Erythroblast (primary cell): ENCODE results near the gene MAST3.

Source experiments
- DNase-seq, 2 experiments: peaks; one replicate each; lab custom pipeline; 2025; lab: John Stamatoyannopoulos, UW
- GATA1 ChIP-seq: IDR thresholded peaks from 2 replicates; pipeline ENCODE4 v1.6.1; 2011; ENCODE audit warnings: low read depth, mild to moderate bottlenecking, control low read depth, low read length, moderate library complexity
- POLR2A ChIP-seq: IDR thresholded peaks from 2 replicates; pipeline ENCODE4 v1.6.1; 2011; ENCODE audit warnings: mild to moderate bottlenecking, low read length

The MAST3 gene

GRCh38 chr19:18097217-18097992 is at the start of gene MAST3:
TSS of gene MAST3 (plus strand) at chr19:18097778. CDS start at chr19:18097793, 15 bp downstream.
- DNase-seq, result peak; percentile 93 to 97
- no peak for TF ChIP-seq GATA1
- peak; percentile 47 for TF ChIP-seq POLR2A

DNA sequence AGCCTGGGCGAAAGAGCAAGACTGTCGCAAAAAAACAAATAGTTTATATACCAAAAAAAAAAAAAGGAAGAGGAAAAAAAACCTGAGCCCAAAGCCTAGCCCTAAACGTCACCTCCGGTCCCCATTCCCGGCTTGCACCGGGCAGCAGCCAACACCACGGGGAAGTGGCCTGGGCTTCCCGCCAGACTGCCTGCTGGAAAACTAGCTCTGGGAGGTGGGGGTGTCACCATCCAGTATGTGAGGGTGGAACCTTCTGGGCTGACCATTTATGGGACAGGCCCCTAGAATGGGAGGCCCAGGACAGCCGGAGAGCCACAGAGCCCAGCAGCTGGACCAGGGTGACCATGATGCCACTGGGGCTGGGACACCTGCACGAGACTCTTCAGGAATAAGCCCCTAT is 48.2 kb upstream of the MAST3 start:
- TF ChIP-seq GATA1 (no peak), POLR2A (no peak)
- no peak for DNase-seq

DNA sequence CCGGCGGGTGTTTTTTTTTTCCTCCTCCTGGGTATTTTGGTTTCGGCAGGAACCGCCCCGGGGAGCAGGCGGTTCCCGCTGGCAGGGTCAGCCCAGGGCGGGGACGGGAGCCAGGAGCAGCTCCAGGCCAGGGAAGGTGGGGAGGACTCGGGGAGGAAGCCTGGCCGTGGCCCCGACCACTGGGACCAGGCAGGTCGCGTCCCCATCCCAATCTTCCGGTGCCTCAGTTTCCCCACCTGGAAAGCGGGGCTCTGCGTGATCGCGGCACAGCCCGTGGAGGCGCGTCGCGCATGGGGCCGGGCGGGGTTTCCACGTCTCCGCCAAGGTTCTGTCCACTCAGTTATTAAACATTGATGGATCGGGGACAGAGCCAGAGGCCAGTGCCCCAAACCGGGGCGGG is 45.7 kb upstream of the MAST3 start:
- DNase-seq, result no peak
- TF ChIP-seq POLR2A, result no peak
- TF ChIP-seq GATA1, result no peak

- no peak for DNase-seq
- TF ChIP-seq GATA1 (no peak), POLR2A (no peak)
Observed at GRCh38 chr19:18053576-18054219, 43.9 kb upstream of the MAST3 start.

DNA sequence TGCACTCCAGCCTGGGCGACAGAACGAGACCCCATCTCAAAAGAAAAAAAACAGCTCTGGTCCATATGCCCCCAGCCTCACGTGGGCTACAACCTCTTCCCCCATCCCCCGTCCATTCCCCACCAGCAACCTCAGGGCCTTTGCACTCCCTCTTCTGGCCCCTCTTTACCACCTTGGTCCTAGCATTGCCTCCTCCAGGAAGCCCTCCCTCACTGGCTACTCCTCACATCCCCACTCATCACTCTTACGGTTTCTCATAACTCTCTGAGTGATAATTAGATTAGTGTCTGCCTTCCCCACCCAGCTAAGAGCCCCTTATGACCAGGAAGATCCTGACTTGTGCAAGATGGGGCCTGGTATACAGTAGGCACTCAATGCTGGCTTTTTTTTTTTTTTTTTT is 41.6 kb upstream of the MAST3 start:
- no peak for DNase-seq
- TF ChIP-seq POLR2A (no peak), GATA1 (no peak)

DNA sequence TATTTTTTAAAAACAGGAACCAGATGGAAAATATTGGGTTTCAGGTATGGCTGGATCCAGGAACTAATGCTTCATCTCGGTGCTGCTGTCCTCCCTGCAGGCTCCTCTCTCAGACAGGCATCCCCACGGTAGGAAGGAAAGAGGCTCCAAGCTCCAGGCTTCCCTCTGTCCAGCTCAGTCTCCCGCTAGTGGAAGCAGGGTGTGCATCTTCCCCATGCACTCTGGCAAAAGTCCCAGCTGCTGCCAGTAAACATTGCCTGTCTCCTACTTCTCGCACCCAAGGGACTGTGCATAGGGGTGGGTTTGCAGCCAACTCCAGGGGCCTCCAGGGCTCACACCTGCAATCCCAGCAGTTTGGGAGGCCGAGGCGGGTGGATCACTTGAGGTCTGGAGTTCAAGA is 40.0 kb upstream of the MAST3 start:
- no peak for TF ChIP-seq POLR2A
- no peak for TF ChIP-seq GATA1
- DNase-seq, result no peak

GRCh38 chr19:18058208-18059009 is 39.2 kb upstream of the MAST3 start:
- TF ChIP-seq GATA1, result no peak
- no peak for TF ChIP-seq POLR2A
- DNase-seq, result peak; percentile 79 to 88

- TF ChIP-seq POLR2A, result no peak
- no peak for TF ChIP-seq GATA1
- DNase-seq, result no peak
Observed at GRCh38 chr19:18059297-18059696, 38.3 kb upstream of the MAST3 start.

DNA sequence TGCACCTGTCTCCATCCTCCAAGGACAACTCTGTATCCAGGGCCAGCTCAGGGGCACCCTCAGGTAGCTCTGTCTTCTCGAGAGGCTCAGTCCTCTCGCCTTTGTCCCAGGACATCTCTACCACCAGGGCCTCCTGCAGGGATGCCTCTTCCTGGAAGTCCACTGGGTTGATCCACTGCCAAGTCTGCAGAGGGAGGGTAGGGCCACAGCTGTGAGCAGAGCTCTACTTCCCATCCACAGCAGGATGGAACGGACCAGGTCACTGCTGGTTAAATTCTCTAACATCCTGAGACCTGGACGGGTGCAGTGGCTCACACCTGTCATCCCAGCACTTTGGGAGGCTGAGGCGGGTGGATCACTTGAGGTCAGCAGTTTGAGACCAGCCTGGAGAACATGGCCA is 37.7 kb upstream of the MAST3 start:
- DNase-seq, result no peak
- no peak for TF ChIP-seq GATA1
- no peak for TF ChIP-seq POLR2A

- no peak for TF ChIP-seq GATA1
- no peak for TF ChIP-seq POLR2A
- no peak for DNase-seq
Observed at GRCh38 chr19:18060472-18060871, 37.1 kb upstream of the MAST3 start.

DNA sequence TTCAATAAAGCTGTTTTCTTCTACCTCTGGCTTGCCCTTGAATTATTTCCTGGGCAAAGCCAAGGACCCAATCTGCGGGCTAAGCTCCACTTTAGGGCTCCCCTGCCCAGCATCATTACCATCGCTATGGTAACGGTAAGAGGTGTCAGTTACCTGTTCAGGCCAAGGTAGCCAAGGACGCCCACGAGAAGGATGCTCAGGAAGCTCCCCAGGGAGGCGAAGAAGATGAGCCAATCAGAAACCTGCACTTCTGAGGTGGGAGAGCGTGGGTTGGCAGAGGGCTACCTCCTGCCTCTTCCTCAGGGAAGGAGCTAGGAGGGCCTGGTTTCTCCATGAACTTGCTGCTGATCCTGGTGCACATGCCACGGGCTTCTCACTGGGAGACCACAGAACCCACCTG is 35.5 kb upstream of the MAST3 start:
- TF ChIP-seq GATA1 (no peak), POLR2A (no peak)
- DNase-seq, result no peak

GRCh38 chr19:18063463-18063862 is 34.1 kb upstream of the MAST3 start:
- TF ChIP-seq GATA1 (no peak), POLR2A (no peak)
- peak in 1 of 2 experiments; percentile 77 for DNase-seq

DNA sequence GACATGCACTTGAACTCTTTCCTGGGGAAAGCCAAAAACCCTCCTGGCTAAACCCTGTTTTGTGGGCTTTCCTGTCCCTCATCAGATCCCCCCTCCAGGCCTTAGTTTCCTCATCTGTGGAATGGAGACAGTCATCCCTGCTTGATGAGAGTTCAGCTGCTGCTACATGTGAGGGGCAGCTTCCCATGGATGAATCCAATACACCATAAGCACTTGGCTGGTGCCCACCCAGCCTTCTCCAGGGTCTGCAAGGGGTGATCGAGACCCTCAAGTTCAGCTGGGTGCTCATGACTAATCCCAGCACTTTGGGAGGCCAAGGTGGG is 32.4 kb upstream of the MAST3 start:
- DNase-seq, result no peak

GRCh38 chr19:18068395-18068794 is 29.2 kb upstream of the MAST3 start:
- TF ChIP-seq POLR2A (no peak), GATA1 (no peak)
- DNase-seq, result no peak

More for the DNA sequence above, 32.4 kb upstream of the MAST3 start:
- TF ChIP-seq POLR2A, result no peak
- TF ChIP-seq GATA1, result no peak

GRCh38 chr19:18069383-18069782 is 28.2 kb upstream of the MAST3 start:
- no peak for DNase-seq
- TF ChIP-seq POLR2A (no peak), GATA1 (no peak)

DNA sequence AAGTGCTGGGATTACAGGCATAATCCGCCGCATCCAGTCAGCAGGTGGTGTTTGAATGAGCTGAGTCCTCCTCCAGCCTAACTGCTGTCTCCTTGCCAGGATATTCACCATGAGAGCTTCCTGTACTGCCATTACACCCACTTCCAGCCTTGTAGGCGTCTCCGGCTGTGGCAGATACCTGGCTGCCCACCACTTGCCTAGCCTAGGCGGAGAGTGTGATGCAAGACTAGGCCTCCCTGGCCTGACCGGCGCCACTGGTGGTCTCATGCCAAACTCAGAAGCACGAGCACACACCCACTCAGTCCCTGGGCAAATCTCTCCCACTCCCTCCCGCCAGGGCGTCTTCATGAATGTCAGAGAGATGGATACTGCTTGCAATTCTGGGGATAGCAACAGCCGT is 27.4 kb upstream of the MAST3 start:
- DNase-seq, result no peak
- no peak for TF ChIP-seq POLR2A
- no peak for TF ChIP-seq GATA1
